Liver (tissue), 9 donors: ENCODE data around the gene TMEM243. TPM values are rescaled to one million over a fixed set of nuclear protein-coding genes. Genes with fewer than 3 reads are reported as not detected.

Experiments
- DNase-seq: peaks from one replicate; pipeline ENCODE4 v3.0.0-alpha.2; 2017; ENCODE audit warnings: low spot score
- H3K27ac ChIP-seq, 2 donors: one replicate each; pipeline ENCODE4 v1.7.0; 2013; ENCODE audit warnings: inconsistent platforms in 2 of 2, low read length in 2 of 2, control low read depth in 1 of 2, low read depth in 1 of 2, mild to moderate bottlenecking in 1 of 2
- H3K27me3 ChIP-seq, 4 donors: one replicate each; pipeline versions ENCODE4 v1.6.1 to v1.7.0; 2013; ENCODE audit warnings: low read length in 3 of 4, inconsistent platforms in 1 of 4, mild to moderate bottlenecking in 1 of 4, moderate library complexity in 1 of 4; ENCODE audit not compliant: control insufficient read depth in 4 of 4, insufficient read depth in 4 of 4
- H3K36me3 ChIP-seq, 4 donors: one replicate each; pipeline versions ENCODE4 v1.6.1 to v1.7.0; 2013; ENCODE audit warnings: low read length in 3 of 4, mild to moderate bottlenecking in 3 of 4, low read depth in 1 of 4, moderate library complexity in 1 of 4; ENCODE audit not compliant: control insufficient read depth in 4 of 4, insufficient read depth in 3 of 4
- H3K4me1 ChIP-seq, 4 donors: one replicate each; pipeline versions ENCODE4 v1.6.1 to v1.7.0; 2013; ENCODE audit warnings: low read length in 3 of 4, mild to moderate bottlenecking in 3 of 4, moderate library complexity in 1 of 4; ENCODE audit not compliant: control insufficient read depth in 4 of 4, insufficient read depth in 4 of 4
- H3K4me3 ChIP-seq, 3 donors: one replicate each; pipeline versions ENCODE4 v1.6.1 to v1.7.0; 2013; ENCODE audit warnings: low read length in 3 of 3, control low read depth in 1 of 3, low read depth in 1 of 3, mild to moderate bottlenecking in 1 of 3
- H3K9ac ChIP-seq, 2 donors: one replicate each; pipeline ENCODE4 v1.7.0; 2013; ENCODE audit warnings: low read length in 2 of 2, mild to moderate bottlenecking in 2 of 2, moderate library complexity in 2 of 2, control low read depth in 1 of 2, low read depth in 1 of 2
- H3K9me3 ChIP-seq, 4 donors: one replicate each; pipeline versions ENCODE4 v1.6.1 to v1.7.0; 2013; ENCODE audit warnings: low read length in 3 of 4; ENCODE audit not compliant: control insufficient read depth in 4 of 4
- EGR1 ChIP-seq, 2 donors: IDR thresholded peaks; 2 replicates each; pipeline ENCODE4 v1.6.1; 2016 to 2018; ENCODE audit warnings: antibody characterized with exemption in 2 of 2, low read depth in 2 of 2
- FOXA2 ChIP-seq: IDR thresholded peaks from 2 replicates; pipeline ENCODE4 v1.6.1; 2016; ENCODE audit warnings: antibody characterized with exemption
- GABPA ChIP-seq, 2 donors: IDR thresholded peaks in 1 of 2; conservative IDR thresholded peaks in 1 of 2; 2 replicates each; pipeline ENCODE4 v1.6.1; 2016; ENCODE audit warnings: antibody characterized with exemption in 2 of 2, mild to moderate bottlenecking in 1 of 2, moderate library complexity in 1 of 2
- HNF4A ChIP-seq, 2 donors: conservative IDR thresholded peaks; 2 replicates each; pipeline ENCODE4 v1.6.1; 2016; ENCODE audit warnings: antibody characterized with exemption in 2 of 2, mild to moderate bottlenecking in 2 of 2
- HNF4G ChIP-seq: IDR thresholded peaks from 2 replicates; pipeline ENCODE4 v1.6.1; 2016; ENCODE audit warnings: antibody characterized with exemption
- JUND ChIP-seq, 2 donors: IDR thresholded peaks; 2 replicates each; pipeline ENCODE4 v1.6.1; 2016; ENCODE audit warnings: antibody characterized with exemption in 2 of 2
- NR2F2 ChIP-seq: IDR thresholded peaks from 2 replicates; pipeline ENCODE4 v1.6.1; 2016; ENCODE audit warnings: antibody characterized with exemption
- RAD21 ChIP-seq, 2 donors: IDR thresholded peaks; 2 replicates each; pipeline ENCODE4 v1.6.1; 2016; ENCODE audit warnings: antibody characterized with exemption in 2 of 2, mild to moderate bottlenecking in 2 of 2
- RXRA ChIP-seq, 2 donors: IDR thresholded peaks; 2 replicates each; pipeline ENCODE4 v1.6.1; 2017 to 2018; ENCODE audit warnings: antibody characterized with exemption in 2 of 2, mild to moderate bottlenecking in 1 of 2
- SP1 ChIP-seq: IDR thresholded peaks from 2 replicates; pipeline ENCODE4 v1.6.1; 2018; ENCODE audit warnings: antibody characterized with exemption, mild to moderate bottlenecking
- TAF1 ChIP-seq: conservative IDR thresholded peaks from 2 replicates; pipeline ENCODE4 v1.6.1; 2016; ENCODE audit warnings: antibody characterized with exemption, mild to moderate bottlenecking
- WGBS: extraction: QIAGEN DNeasy Blood & Tissue Kit; methylation state at CpG from one replicate; pipeline ENCODE4 v1.1.7; 2013; 5-methylcytosine and 5-hydroxymethylcytosine counted together
- polyA plus RNA-seq, 2 donors: library from polyadenylated mRNA; stranded (reverse) in 1 of 2; unstranded in 1 of 2; fragments of 200-250 nt in 1 of 2; fragments of >200 nt in 1 of 2; fragmentation: Nextera tagmentation in 1 of 2; extraction: Ambion mirVana in 1 of 2; gene quantifications; one replicate each; pipeline versions ENCODE4 v1.2.1 to v1.2.3, GENCODE V29; 2013 to 2015
- total RNA-seq, 2 donors: library from RNA; depleted of rRNA; stranded (reverse); fragments of >200 nt; gene quantifications; one replicate each; pipeline ENCODE4 v1.2.3, GENCODE V29; 2014
- TF ChIP-seq, protein P1 (sequence below): IDR thresholded peaks from 2 replicates; pipeline ENCODE4 v1.6.1; 2016; ENCODE audit warnings: antibody characterized with exemption
- TF ChIP-seq, protein P2 (sequence below): IDR thresholded peaks from 2 replicates; pipeline ENCODE4 v1.6.1; 2016; ENCODE audit warnings: antibody characterized with exemption
- TF ChIP-seq, protein P3 (sequence below): fragments of 150-350 bp; IDR thresholded peaks from 2 replicates; pipeline ENCODE4 v1.5.1; 2017; ENCODE audit warnings: improper control_type of control experiment, low read depth, low read length; ENCODE audit not compliant: missing input control
- TF ChIP-seq, protein P4 (sequence below): IDR thresholded peaks from 2 replicates; pipeline ENCODE4 v1.6.1; 2016; ENCODE audit warnings: antibody characterized with exemption, mild to moderate bottlenecking
- TF ChIP-seq, protein P5 (sequence below): IDR thresholded peaks from 2 replicates; pipeline ENCODE4 v1.6.1; 2016; ENCODE audit warnings: antibody characterized with exemption
- donor health status: healthy.
- donor health status: healthy.
- donor health status: healthy.
- donor health status: healthy.
- donor health status: healthy.

Gene TMEM243
- total and polyA plus RNA-seq, 4 donors = 4.8 to 8.0 (median 5.5) TPM

DNA sequence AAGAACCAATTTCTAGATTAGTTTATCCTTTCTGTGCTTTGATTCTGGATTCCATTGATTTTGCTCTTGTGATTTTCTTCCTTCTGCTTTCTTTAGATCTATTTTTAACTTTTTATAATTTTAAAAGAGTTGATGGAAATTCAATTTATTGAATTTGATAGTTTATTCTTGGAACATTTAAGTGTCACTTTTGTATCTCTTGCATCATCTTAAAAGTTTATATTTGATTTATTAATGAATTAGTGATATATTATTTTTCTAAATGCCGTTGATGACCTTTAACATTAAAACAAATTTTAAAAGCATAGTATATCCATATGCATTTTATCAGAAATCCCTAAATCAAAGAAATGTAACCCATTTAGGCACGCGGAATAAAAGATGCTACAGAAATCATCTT lies 40.4 kb downstream of the TMEM243 start:
- 95% methylated on average over 3 of the region's 3 CpGs for WGBS
- no peak overlapping the region for H3K9ac ChIP-seq
- TF ChIP-seq, protein P1, sequence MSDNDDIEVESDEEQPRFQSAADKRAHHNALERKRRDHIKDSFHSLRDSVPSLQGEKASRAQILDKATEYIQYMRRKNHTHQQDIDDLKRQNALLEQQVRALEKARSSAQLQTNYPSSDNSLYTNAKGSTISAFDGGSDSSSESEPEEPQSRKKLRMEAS = no peak
- TF ChIP-seq RXRA (IDR thresholded peaks at IDR 0.05) (no peak), GABPA (IDR thresholded peaks at IDR 0.05 in 1 of 2, conservative IDR thresholded peaks at IDR 0.05 in 1 of 2) (no peak), SP1 (no peak), EGR1 (IDR thresholded peaks at IDR 0.05; ENCODE audit: low read depth in 2 of 2) (no peak), FOXA2 (no peak), NR2F2 (no peak), TAF1 (no peak), HNF4A (conservative IDR thresholded peaks at IDR 0.05) (no peak), HNF4G (no peak), JUND (IDR thresholded peaks at IDR 0.05) (no peak)
- TF ChIP-seq, protein P2, sequence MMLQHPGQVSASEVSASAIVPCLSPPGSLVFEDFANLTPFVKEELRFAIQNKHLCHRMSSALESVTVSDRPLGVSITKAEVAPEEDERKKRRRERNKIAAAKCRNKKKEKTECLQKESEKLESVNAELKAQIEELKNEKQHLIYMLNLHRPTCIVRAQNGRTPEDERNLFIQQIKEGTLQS = no peak
- TF ChIP-seq, protein P3, sequence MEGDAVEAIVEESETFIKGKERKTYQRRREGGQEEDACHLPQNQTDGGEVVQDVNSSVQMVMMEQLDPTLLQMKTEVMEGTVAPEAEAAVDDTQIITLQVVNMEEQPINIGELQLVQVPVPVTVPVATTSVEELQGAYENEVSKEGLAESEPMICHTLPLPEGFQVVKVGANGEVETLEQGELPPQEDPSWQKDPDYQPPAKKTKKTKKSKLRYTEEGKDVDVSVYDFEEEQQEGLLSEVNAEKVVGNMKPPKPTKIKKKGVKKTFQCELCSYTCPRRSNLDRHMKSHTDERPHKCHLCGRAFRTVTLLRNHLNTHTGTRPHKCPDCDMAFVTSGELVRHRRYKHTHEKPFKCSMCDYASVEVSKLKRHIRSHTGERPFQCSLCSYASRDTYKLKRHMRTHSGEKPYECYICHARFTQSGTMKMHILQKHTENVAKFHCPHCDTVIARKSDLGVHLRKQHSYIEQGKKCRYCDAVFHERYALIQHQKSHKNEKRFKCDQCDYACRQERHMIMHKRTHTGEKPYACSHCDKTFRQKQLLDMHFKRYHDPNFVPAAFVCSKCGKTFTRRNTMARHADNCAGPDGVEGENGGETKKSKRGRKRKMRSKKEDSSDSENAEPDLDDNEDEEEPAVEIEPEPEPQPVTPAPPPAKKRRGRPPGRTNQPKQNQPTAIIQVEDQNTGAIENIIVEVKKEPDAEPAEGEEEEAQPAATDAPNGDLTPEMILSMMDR = no peak
- TF ChIP-seq, protein P4, sequence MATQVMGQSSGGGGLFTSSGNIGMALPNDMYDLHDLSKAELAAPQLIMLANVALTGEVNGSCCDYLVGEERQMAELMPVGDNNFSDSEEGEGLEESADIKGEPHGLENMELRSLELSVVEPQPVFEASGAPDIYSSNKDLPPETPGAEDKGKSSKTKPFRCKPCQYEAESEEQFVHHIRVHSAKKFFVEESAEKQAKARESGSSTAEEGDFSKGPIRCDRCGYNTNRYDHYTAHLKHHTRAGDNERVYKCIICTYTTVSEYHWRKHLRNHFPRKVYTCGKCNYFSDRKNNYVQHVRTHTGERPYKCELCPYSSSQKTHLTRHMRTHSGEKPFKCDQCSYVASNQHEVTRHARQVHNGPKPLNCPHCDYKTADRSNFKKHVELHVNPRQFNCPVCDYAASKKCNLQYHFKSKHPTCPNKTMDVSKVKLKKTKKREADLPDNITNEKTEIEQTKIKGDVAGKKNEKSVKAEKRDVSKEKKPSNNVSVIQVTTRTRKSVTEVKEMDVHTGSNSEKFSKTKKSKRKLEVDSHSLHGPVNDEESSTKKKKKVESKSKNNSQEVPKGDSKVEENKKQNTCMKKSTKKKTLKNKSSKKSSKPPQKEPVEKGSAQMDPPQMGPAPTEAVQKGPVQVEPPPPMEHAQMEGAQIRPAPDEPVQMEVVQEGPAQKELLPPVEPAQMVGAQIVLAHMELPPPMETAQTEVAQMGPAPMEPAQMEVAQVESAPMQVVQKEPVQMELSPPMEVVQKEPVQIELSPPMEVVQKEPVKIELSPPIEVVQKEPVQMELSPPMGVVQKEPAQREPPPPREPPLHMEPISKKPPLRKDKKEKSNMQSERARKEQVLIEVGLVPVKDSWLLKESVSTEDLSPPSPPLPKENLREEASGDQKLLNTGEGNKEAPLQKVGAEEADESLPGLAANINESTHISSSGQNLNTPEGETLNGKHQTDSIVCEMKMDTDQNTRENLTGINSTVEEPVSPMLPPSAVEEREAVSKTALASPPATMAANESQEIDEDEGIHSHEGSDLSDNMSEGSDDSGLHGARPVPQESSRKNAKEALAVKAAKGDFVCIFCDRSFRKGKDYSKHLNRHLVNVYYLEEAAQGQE = no peak
- TF ChIP-seq, protein P5, sequence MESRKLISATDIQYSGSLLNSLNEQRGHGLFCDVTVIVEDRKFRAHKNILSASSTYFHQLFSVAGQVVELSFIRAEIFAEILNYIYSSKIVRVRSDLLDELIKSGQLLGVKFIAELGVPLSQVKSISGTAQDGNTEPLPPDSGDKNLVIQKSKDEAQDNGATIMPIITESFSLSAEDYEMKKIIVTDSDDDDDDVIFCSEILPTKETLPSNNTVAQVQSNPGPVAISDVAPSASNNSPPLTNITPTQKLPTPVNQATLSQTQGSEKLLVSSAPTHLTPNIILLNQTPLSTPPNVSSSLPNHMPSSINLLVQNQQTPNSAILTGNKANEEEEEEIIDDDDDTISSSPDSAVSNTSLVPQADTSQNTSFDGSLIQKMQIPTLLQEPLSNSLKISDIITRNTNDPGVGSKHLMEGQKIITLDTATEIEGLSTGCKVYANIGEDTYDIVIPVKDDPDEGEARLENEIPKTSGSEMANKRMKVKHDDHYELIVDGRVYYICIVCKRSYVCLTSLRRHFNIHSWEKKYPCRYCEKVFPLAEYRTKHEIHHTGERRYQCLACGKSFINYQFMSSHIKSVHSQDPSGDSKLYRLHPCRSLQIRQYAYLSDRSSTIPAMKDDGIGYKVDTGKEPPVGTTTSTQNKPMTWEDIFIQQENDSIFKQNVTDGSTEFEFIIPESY = no peak

DNA sequence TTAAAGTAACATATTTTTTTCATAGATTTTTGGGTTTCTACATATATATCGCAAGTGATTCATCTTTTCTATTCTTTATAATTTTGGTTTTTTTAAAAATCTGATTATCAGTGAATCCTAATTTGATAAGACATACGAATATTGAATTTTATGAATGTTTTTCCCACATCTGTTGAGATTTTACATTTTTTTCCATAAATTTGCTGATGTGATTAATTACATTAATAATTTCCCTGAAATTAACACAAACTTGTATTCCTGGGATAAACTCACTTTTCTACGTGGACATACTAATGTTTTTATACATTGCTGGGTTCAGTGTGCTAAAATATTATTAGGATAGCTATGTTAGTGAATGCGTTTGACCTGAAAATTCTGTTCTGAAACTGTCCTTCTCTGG lies 41.2 kb downstream of the TMEM243 start:
- DNase-seq = no peak
- H3K27ac ChIP-seq = no peak overlapping the region
- H3K9ac ChIP-seq = no peak overlapping the region
- no peaks in the 10 kb centered on the region for H3K27me3 ChIP-seq
- H3K4me1 ChIP-seq = no peaks in the 10 kb centered on the region
- H3K9me3 ChIP-seq = no peaks in the 10 kb centered on the region
- H3K36me3 ChIP-seq = peaks cover 8 to 50% (median 48%) of the 10 kb centered on the region in 4 donors
- no peak overlapping the region for H3K4me3 ChIP-seq
- 96% methylated on average over 4 of the region's 4 CpGs for WGBS
- TF ChIP-seq, protein P3 = no peak
- TF ChIP-seq, protein P4 = no peak
- TF ChIP-seq GABPA (IDR thresholded peaks at IDR 0.05 in 1 of 2, conservative IDR thresholded peaks at IDR 0.05 in 1 of 2) (no peak), RXRA (IDR thresholded peaks at IDR 0.05) (no peak), RAD21 (IDR thresholded peaks at IDR 0.05) (no peak)
- TF ChIP-seq, protein P5 = no peak

More for the DNA sequence above, 40.4 kb downstream of the TMEM243 start:
- H3K9me3 ChIP-seq = no peaks in the 10 kb centered on the region
- DNase-seq = no peak
- H3K27ac ChIP-seq = no peak overlapping the region
- peaks cover 8 to 50% (median 45%) of the 10 kb centered on the region in 4 donors for H3K36me3 ChIP-seq
- H3K27me3 ChIP-seq = no peaks in the 10 kb centered on the region
- no peaks in the 10 kb centered on the region for H3K4me1 ChIP-seq
- H3K4me3 ChIP-seq = no peak overlapping the region
